Fibroblast of the aortic adventitia (primary cell): ENCODE results near the gene PPP1R37. TPM values are rescaled to one million over a fixed set of nuclear protein-coding genes. Genes with fewer than 3 reads are reported as not detected.

Experiments used
- DNase-seq: peaks from one replicate; pipeline ENCODE4 v3.0.0-alpha.2; 2010; ENCODE audit warnings: low read depth
- H3K4me3 ChIP-seq: 2 replicates; pipeline ENCODE4 v1.5.1; 2011; ENCODE audit warnings: low read depth, mild to moderate bottlenecking, control low read depth, low read length, moderate library complexity
- total RNA-seq: library from RNA; depleted of rRNA; stranded (reverse); fragments of >200 nt; gene quantifications from 2 replicates; pipeline ENCODE4 v1.2.3, GENCODE V29; 2012; ENCODE audit warnings: low replicate concordance
- TF ChIP-seq, protein P1 (sequence below): IDR thresholded peaks from 2 replicates; pipeline ENCODE4 v1.5.1; 2011; ENCODE audit warnings: mild to moderate bottlenecking, low read length, control low read depth, inconsistent platforms; ENCODE audit not compliant: insufficient read depth

Gene PPP1R37
- total RNA-seq, 1 donor = 28.0 TPM

DNA sequence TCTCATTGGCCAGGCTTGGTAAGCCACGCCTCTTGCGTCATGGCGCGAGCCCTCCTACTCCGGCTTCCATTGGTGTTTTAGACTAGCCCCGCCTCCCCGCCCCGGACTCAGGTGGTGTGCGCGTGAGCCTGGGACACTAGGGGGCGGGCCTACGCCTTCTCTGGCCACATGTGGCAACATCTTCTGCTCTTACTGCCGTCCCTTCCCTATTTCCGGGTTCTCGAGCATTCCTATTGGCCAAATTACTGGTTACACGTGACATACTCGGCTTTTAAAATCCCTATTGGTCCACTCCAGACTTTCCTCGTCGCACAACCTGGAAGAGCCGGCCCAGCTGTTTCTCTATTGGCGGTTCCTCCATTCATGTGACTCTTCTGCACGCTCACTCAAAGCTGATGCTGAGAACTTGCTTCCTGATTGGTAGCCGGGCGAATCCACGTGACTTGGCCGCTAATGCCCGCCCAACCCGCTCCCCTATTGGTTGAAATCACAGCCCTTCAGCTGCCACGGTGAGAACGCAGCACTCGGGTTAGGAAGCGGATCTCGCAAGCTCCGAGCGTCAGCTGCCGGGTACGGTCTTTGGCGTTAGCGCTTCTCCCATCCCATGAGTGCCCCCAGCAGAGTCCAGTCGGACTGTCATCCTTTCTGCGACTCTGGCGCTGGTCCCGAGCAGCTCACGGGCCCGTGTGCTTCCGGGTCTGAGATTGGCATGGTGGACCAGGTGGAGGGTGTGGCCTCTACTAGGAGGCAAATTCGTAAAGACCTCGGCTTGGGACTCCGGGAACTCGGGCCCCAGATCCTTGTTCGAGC, 85.5 kb downstream of the PPP1R37 start, which contains the start of gene BLOC1S3:
Gene BLOC1S3 (plus strand): TSS at position 523 of the 810 bp plus-strand sequence. CDS start 513 bp downstream, outside the sequence.
- DNase-seq = peak; percentile 100
- TF ChIP-seq, protein P1, sequence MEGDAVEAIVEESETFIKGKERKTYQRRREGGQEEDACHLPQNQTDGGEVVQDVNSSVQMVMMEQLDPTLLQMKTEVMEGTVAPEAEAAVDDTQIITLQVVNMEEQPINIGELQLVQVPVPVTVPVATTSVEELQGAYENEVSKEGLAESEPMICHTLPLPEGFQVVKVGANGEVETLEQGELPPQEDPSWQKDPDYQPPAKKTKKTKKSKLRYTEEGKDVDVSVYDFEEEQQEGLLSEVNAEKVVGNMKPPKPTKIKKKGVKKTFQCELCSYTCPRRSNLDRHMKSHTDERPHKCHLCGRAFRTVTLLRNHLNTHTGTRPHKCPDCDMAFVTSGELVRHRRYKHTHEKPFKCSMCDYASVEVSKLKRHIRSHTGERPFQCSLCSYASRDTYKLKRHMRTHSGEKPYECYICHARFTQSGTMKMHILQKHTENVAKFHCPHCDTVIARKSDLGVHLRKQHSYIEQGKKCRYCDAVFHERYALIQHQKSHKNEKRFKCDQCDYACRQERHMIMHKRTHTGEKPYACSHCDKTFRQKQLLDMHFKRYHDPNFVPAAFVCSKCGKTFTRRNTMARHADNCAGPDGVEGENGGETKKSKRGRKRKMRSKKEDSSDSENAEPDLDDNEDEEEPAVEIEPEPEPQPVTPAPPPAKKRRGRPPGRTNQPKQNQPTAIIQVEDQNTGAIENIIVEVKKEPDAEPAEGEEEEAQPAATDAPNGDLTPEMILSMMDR = peak; percentile 17
- H3K4me3 ChIP-seq = peak within 1 kb of the TSS; percentile 91

DNA sequence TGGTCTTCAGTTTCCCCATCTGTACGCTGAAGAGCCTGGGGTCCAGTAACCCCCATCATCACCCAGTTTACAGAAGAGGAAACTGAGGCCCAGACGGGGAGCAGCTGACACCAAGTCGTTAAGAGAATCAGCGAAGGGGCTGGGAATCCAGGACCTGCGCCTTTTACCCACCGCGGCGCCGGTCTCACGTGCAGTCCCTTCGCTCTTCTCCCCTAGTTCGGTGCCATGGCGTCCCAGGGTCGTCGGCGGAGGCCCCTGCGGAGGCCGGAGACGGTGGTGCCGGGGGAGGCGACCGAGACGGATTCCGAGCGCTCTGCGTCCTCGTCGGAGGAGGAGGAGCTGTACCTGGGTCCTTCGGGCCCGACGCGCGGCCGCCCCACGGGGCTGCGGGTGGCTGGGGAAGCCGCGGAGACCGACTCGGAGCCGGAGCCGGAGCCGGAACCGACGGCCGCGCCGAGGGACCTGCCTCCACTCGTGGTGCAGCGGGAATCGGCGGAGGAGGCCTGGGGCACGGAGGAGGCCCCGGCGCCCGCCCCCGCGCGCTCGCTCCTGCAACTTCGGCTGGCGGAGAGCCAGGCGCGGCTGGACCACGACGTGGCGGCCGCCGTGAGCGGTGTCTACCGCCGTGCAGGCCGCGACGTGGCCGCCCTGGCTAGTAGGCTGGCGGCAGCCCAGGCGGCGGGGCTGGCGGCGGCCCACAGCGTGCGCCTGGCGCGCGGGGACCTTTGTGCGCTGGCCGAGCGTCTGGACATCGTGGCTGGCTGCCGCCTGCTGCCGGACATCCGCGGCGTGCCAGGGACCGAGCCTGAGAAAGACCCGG, 86.3 kb downstream of the PPP1R37 start:
- DNase-seq = peak; percentile 8
- TF ChIP-seq, protein P1 = no peak

DNA sequence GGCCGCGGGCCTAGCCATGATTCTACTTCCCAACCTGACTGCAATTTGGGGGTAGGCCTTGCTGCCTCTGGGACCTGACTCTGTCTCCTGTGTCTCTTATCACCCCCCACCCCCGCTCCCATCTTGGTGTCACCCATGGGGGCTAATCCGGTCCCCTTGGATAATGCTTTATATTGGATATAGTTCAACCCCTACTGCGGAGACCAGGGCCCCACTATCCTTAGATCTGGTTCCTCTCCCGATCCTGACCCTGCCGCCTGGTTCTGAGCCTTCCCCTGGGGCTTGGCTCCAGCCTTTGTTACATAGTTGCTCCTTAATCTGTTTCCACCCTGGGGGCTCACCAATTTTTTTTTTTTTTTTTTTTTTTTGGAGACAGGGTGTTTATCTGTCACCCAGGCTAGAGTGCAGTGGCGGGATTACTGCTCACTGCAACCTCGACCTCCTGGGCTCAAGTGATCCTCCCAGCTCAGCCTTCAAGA, 87.0 kb downstream of the PPP1R37 start:
- peak overlapping the region; percentile 91 for H3K4me3 ChIP-seq
- TF ChIP-seq, protein P1 = no peak
- DNase-seq = no peak

More for the DNA sequence above, 86.3 kb downstream of the PPP1R37 start:
- peak overlapping the region; percentile 91 for H3K4me3 ChIP-seq

DNA sequence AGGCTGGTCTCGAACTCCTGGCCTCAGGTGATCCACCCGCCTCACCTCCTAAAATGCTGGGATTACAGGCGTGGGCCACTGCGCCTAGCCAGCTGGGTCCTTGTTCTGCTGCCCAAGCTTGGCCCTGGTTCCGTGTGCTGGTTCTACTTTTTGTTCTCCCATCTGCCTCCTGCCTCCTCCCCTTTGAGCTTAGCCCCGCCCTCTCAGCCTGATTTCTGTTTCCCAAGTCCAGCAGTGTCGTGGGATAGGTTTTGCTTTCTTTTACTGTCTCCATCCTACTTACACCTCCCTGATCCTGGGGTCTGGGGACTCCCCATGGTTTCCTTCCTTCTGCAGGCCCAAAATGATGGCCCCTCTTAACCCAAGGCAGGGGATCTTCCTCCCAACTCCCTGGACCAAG, 88.0 kb downstream of the PPP1R37 start:
- H3K4me3 ChIP-seq = peak overlapping the region; percentile 19
- DNase-seq = peak; percentile 11
- TF ChIP-seq, protein P1 = no peak

DNA sequence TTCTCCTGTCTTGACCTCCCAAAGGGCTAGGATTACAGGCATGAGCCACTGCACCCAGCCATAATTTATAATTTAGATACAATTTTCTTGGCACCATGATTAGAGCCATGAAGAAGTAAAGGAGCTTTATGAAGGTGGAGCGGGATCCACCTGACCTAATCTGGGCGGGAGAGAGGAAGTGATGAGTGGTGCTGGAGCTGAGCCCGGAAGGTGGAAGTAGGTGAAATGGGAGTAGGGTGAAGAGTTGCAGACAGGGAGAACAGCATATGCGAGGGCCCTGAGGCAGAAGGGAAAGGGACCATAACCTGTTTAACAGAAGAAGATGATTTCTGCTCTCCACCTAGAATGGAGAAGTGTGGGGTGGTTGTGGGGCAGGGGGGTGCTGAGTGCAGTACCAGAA, 89.8 kb downstream of the PPP1R37 start:
- DNase-seq = no peak
- H3K4me3 ChIP-seq = no peak overlapping the region
- TF ChIP-seq, protein P1 = no peak

DNA sequence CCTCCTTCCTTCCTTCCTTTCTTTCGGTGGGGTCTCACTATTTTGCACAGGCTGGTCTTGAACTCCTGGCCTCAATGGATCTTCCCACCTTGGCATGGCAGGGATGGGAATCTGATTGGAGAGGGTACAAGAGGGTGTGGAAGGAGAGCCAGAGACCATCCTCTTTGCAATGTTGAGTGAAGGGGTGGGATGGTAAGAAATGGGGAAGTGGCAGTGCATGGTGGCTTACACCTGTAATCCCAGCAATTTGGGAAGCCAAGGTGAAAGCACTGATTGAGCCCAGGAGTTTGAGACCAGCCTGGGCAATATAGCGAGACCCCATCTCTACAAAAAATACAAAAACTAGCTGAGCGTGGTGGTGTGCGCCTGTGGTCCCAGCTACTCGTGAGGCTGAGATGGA, 91.1 kb downstream of the PPP1R37 start:
- H3K4me3 ChIP-seq = no peak overlapping the region
- TF ChIP-seq, protein P1 = no peak
- DNase-seq = no peak
